GM21717 (cell line): ENCODE data around the gene MFNG.

Source experiments
- ATAC-seq: cut with Tn5 transposase; IDR thresholded peaks from one replicate; pipeline ENCODE4 v1.9.1; 2021; ENCODE audit warnings: mild to moderate bottlenecking, moderate library complexity; ENCODE audit not compliant: unreplicated experiment

The MFNG gene

GRCh38 chr22:37514526-37515051 is 28.4 kb upstream of the MFNG start:
- no peak for ATAC-seq

- ATAC-seq, result no peak
These were observed 25.4 kb upstream of the MFNG start for GRCh38 chr22:37511395-37512104.

GRCh38 chr22:37510091-37510490 is 23.9 kb upstream of the MFNG start:
- no peak for ATAC-seq

GRCh38 chr22:37509059-37509860 is 23.1 kb upstream of the MFNG start:
- no peak for ATAC-seq

- ATAC-seq, result no peak
These were observed 22.3 kb upstream of the MFNG start for GRCh38 chr22:37508431-37508992.

GRCh38 chr22:37507731-37508130 is 21.5 kb upstream of the MFNG start:
- no peak for ATAC-seq

- no peak for ATAC-seq
These were observed 19.8 kb upstream of the MFNG start for GRCh38 chr22:37505989-37506388.

GRCh38 chr22:37505565-37505964 is 19.4 kb upstream of the MFNG start:
- ATAC-seq, result no peak

GRCh38 chr22:37504964-37505363 is 18.8 kb upstream of the MFNG start:
- ATAC-seq, result no peak

- ATAC-seq, result no peak
These were observed 17.7 kb upstream of the MFNG start for GRCh38 chr22:37503850-37504249.

- ATAC-seq, result no peak
These were observed 17.0 kb upstream of the MFNG start for GRCh38 chr22:37503183-37503683.

- no peak for ATAC-seq
These were observed 16.4 kb upstream of the MFNG start for GRCh38 chr22:37502342-37503182.

GRCh38 chr22:37501610-37502341 is 15.6 kb upstream of the MFNG start:
- no peak for ATAC-seq

- no peak for ATAC-seq
These were observed 14.8 kb upstream of the MFNG start for GRCh38 chr22:37500745-37501609.

- ATAC-seq, result no peak
These were observed 13.8 kb upstream of the MFNG start for GRCh38 chr22:37499789-37500540.

GRCh38 chr22:37499027-37499707 is 13.0 kb upstream of the MFNG start:
- ATAC-seq, result no peak

GRCh38 chr22:37498289-37498909 is 12.2 kb upstream of the MFNG start:
- no peak for ATAC-seq
